ENCODE measurements around the gene TRIM2.

The TRIM2 gene

DNA sequence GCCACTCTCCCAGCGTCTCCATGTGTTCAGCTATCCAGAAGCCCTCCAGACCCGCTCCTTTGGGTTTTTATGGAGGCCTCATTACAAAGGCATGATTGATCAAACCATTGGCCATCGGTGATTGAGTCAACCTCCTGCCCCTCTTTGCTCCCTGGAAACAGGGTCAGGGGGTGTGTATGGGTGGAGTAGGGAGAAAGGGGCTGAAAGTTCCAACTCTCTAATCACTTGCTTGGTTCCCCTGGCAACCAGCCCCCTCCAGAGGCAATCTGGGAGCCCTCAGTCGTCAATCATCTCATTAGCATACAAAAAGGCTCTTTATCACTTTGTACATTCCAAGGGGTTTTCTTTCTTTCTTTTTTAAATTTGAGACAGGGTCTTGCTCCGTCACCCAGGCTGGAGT lies 2.3 kb downstream of the TRIM2 start:
- Histone ChIP-seq H3K9ac (ENCODE audit: insufficient read length, low read depth) (no peak overlapping the region), H3K4me3 (ENCODE audit: insufficient read length, low read depth) (no peak overlapping the region), H3K36me3 (ENCODE audit: insufficient read depth, insufficient read length, low read length) (no peaks in the 10 kb centered on the region), H3K9me3 (ENCODE audit: insufficient read depth, low read length) (no peaks in the 10 kb centered on the region), H3K4me1 (ENCODE audit: insufficient read depth, insufficient read length) (peaks cover 2% of the 10 kb centered on the region), H3K27me3 (ENCODE audit: insufficient read depth, insufficient read length) (peaks cover 7% of the 10 kb centered on the region)
- TF ChIP-seq ZNF274 (IDR thresholded peaks at IDR 0.05; ENCODE audit: low read depth, low read length), result no peak
- TF ChIP-seq YY1 (IDR thresholded peaks at IDR 0.05; ENCODE audit: insufficient read depth, insufficient read length), result no peak
- TF ChIP-seq SUZ12 (IDR thresholded peaks at IDR 0.05; ENCODE audit: extremely low read depth, insufficient read depth, insufficient read length), result no peak
- peak; percentile 84 for DNase-seq (ENCODE audit: low read depth, low spot score)

DNA sequence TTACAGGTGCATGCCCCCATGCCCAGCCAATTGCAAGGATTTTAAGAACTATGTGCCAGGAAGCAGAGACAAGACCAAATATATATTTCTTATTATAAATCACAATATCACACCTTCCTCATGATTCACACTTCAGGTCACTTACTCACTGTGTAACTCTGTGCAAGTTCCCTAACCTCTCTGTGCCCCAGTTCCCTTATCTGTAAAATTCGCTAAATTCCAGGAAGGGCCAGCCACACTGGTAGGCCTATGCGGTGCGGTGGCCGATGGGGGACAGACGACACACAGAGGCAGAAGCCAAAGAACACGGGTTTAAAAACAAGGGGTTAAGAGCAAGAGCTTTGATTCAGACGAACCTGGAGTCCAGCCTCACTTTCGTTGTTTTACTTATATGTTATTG lies 2.8 kb downstream of the TRIM2 start:
- TF ChIP-seq SUZ12 (IDR thresholded peaks at IDR 0.05; ENCODE audit: extremely low read depth, insufficient read depth, insufficient read length) (no peak), YY1 (IDR thresholded peaks at IDR 0.05; ENCODE audit: insufficient read depth, insufficient read length) (no peak), ZNF274 (IDR thresholded peaks at IDR 0.05; ENCODE audit: low read depth, low read length) (no peak)
- no peaks in the 10 kb centered on the region for H3K9me3 ChIP-seq (ENCODE audit: insufficient read depth, low read length)
- H3K27me3 ChIP-seq (ENCODE audit: insufficient read depth, insufficient read length), result peaks cover 7% of the 10 kb centered on the region
- H3K36me3 ChIP-seq (ENCODE audit: insufficient read depth, insufficient read length, low read length), result no peaks in the 10 kb centered on the region
- no peak overlapping the region for H3K4me3 ChIP-seq (ENCODE audit: insufficient read length, low read depth)
- no peak for DNase-seq (ENCODE audit: low read depth, low spot score)
- peak overlapping the region; percentile 4 for H3K9ac ChIP-seq (ENCODE audit: insufficient read length, low read depth)
- H3K4me1 ChIP-seq (ENCODE audit: insufficient read depth, insufficient read length), result peaks cover 2% of the 10 kb centered on the region

DNA sequence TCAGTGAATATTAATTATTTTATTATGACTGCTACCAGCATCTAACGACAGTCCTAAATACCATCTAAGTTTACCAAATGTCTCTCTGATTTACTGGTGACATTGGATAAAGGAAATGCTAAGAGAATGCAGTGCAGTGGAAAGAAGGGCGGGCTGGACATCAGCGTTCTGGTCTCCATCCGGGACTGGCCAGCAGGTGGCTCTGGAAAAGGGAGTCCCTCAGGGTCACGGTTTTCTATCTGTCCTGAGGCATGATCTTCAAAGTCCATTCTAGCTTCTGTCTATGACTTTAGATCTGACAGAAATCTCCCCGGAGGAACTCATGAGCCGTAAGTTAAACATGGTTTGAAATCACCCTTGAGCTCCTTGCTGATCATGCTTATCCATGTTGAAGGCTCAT lies 3.3 kb downstream of the TRIM2 start:
- no peak for DNase-seq (ENCODE audit: low read depth, low spot score)
- TF ChIP-seq SUZ12 (IDR thresholded peaks at IDR 0.05; ENCODE audit: extremely low read depth, insufficient read depth, insufficient read length), result no peak
- no peak for TF ChIP-seq YY1 (IDR thresholded peaks at IDR 0.05; ENCODE audit: insufficient read depth, insufficient read length)
- TF ChIP-seq ZNF274 (IDR thresholded peaks at IDR 0.05; ENCODE audit: low read depth, low read length), result no peak
- peaks cover 2% of the 10 kb centered on the region for H3K4me1 ChIP-seq (ENCODE audit: insufficient read depth, insufficient read length)
- H3K9me3 ChIP-seq (ENCODE audit: insufficient read depth, low read length), result no peaks in the 10 kb centered on the region
- H3K36me3 ChIP-seq (ENCODE audit: insufficient read depth, insufficient read length, low read length), result no peaks in the 10 kb centered on the region
- peaks cover 7% of the 10 kb centered on the region for H3K27me3 ChIP-seq (ENCODE audit: insufficient read depth, insufficient read length)
- no peak overlapping the region for H3K9ac ChIP-seq (ENCODE audit: insufficient read length, low read depth)
- no peak overlapping the region for H3K4me3 ChIP-seq (ENCODE audit: insufficient read length, low read depth)

DNA sequence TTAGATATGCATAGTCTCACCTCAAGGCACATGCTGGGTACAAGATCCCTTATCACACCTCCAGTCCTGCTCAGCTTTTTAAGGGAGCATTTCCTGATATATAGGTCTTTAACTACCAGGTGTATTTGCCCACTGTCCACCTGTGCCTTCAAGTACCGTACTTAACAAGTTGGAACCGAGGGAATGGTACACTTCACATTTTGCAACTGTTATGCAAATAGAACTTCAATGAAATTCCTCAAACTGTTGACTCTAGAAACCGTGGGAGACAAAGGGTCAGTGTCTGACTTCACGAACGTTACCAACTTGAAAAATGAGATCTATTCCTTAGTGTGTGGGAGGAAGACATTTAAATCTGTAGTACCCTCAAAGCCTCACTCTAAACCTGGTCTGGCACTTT lies 5.2 kb downstream of the TRIM2 start:
- peaks cover 2% of the 10 kb centered on the region for H3K4me1 ChIP-seq (ENCODE audit: insufficient read depth, insufficient read length)
- TF ChIP-seq YY1 (IDR thresholded peaks at IDR 0.05; ENCODE audit: insufficient read depth, insufficient read length), result no peak
- TF ChIP-seq ZNF274 (IDR thresholded peaks at IDR 0.05; ENCODE audit: low read depth, low read length), result no peak
- TF ChIP-seq SUZ12 (IDR thresholded peaks at IDR 0.05; ENCODE audit: extremely low read depth, insufficient read depth, insufficient read length), result no peak
- peaks cover 7% of the 10 kb centered on the region for H3K27me3 ChIP-seq (ENCODE audit: insufficient read depth, insufficient read length)
- no peaks in the 10 kb centered on the region for H3K36me3 ChIP-seq (ENCODE audit: insufficient read depth, insufficient read length, low read length)
- no peaks in the 10 kb centered on the region for H3K9me3 ChIP-seq (ENCODE audit: insufficient read depth, low read length)
- no peak overlapping the region for H3K4me3 ChIP-seq (ENCODE audit: insufficient read length, low read depth)
- H3K9ac ChIP-seq (ENCODE audit: insufficient read length, low read depth), result no peak overlapping the region
- DNase-seq (ENCODE audit: low read depth, low spot score), result no peak

DNA sequence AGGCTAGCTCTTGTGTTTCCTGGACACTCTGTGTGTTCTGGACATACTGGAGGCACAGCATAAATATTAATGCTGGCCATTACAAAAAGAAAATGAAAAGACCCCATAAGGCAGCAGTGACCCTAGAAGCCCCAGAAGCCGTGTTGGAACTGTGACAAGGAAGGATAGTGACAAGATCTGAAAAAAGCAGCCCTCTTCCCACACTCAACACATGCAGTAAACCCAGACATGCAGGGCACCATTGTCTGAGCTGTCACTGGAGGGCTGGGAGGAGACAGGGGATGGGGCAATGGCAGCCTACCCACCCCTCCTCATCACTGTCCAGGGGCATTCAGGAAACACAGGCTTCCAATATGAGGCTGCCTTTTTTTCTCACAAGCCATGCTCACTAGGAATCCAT lies 6.5 kb downstream of the TRIM2 start:
- no peaks in the 10 kb centered on the region for H3K4me1 ChIP-seq (ENCODE audit: insufficient read depth, insufficient read length)
- no peak for TF ChIP-seq ZNF274 (IDR thresholded peaks at IDR 0.05; ENCODE audit: low read depth, low read length)
- no peak for TF ChIP-seq SUZ12 (IDR thresholded peaks at IDR 0.05; ENCODE audit: extremely low read depth, insufficient read depth, insufficient read length)
- TF ChIP-seq YY1 (IDR thresholded peaks at IDR 0.05; ENCODE audit: insufficient read depth, insufficient read length), result no peak
- DNase-seq (ENCODE audit: low read depth, low spot score), result no peak

DNA sequence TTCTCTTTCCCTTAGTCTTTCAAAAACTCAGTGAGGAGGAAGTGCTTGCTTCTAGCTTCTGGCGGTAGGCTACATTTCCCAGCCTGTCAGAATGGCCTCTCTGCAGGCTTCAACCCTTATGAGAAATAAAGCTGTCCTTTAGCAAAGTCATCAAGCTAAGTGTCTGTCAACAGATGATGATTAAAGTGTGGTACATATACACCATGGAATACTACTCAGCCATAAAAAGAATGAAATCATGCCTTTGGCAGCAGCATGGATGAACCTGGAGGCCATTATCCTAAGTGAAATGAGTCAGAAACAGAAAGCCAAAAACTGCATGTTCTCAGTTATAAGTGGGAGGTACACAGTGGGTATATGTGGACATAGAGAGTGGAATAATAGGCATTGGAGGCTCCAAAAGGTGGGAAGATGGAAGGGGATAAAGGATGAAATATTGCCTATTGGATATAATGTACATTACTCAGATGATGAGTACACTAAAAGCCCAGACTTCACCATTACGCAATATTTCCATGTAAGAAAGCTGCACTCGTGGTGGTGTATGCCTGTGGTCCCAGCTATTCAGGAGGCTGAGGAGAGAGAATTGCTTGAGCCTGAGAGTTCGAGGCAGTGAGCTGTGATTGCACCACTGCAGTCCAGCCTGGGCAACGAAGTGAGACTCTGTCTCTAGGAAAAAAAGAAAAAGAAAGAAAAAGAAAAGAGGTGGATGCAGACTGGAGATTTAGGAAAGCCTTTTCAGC lies 7.9 kb downstream of the TRIM2 start:
- Histone ChIP-seq H3K4me1 (ENCODE audit: insufficient read depth, insufficient read length) (no peaks in the 10 kb centered on the region), H3K9ac (ENCODE audit: insufficient read length, low read depth) (no peak overlapping the region), H3K36me3 (ENCODE audit: insufficient read depth, insufficient read length, low read length) (no peaks in the 10 kb centered on the region), H3K4me3 (ENCODE audit: insufficient read length, low read depth) (no peak overlapping the region), H3K27me3 (ENCODE audit: insufficient read depth, insufficient read length) (no peaks in the 10 kb centered on the region), H3K9me3 (ENCODE audit: insufficient read depth, low read length) (no peaks in the 10 kb centered on the region)
- no peak for TF ChIP-seq SUZ12 (IDR thresholded peaks at IDR 0.05; ENCODE audit: extremely low read depth, insufficient read depth, insufficient read length)
- TF ChIP-seq ZNF274 (IDR thresholded peaks at IDR 0.05; ENCODE audit: low read depth, low read length), result no peak
- no peak for TF ChIP-seq YY1 (IDR thresholded peaks at IDR 0.05; ENCODE audit: insufficient read depth, insufficient read length)
- DNase-seq (ENCODE audit: low read depth, low spot score), result no peak

More for the DNA sequence above, 6.5 kb downstream of the TRIM2 start:
- no peaks in the 10 kb centered on the region for H3K27me3 ChIP-seq (ENCODE audit: insufficient read depth, insufficient read length)
- H3K9me3 ChIP-seq (ENCODE audit: insufficient read depth, low read length), result no peaks in the 10 kb centered on the region
- no peak overlapping the region for H3K9ac ChIP-seq (ENCODE audit: insufficient read length, low read depth)
- H3K4me3 ChIP-seq (ENCODE audit: insufficient read length, low read depth), result no peak overlapping the region
- H3K36me3 ChIP-seq (ENCODE audit: insufficient read depth, insufficient read length, low read length), result no peaks in the 10 kb centered on the region

DNA sequence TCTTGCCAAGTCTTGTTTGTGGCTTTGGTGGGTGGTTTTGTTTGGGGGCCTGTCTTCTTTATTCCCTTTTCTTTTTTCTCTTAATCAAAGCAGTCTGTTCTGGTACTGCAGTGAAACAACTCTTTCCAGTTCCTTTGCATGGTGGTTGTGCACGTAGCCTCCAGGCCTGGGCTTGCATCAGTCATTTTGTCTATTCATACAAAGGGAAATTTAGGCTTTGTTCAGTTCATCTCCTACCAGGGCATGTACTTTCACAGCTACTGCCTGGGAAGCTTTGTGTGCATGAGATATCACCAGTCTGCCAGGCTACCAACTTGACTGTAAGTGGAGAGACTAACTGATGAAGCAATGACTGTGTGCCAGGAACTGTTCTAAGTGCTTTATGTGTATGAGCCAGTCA lies 8.5 kb downstream of the TRIM2 start:
- no peak for DNase-seq (ENCODE audit: low read depth, low spot score)
- Histone ChIP-seq H3K4me1 (ENCODE audit: insufficient read depth, insufficient read length) (no peaks in the 10 kb centered on the region), H3K4me3 (ENCODE audit: insufficient read length, low read depth) (no peak overlapping the region), H3K27me3 (ENCODE audit: insufficient read depth, insufficient read length) (no peaks in the 10 kb centered on the region), H3K36me3 (ENCODE audit: insufficient read depth, insufficient read length, low read length) (no peaks in the 10 kb centered on the region), H3K9ac (ENCODE audit: insufficient read length, low read depth) (no peak overlapping the region), H3K9me3 (ENCODE audit: insufficient read depth, low read length) (no peaks in the 10 kb centered on the region)
- no peak for TF ChIP-seq SUZ12 (IDR thresholded peaks at IDR 0.05; ENCODE audit: extremely low read depth, insufficient read depth, insufficient read length)
- no peak for TF ChIP-seq YY1 (IDR thresholded peaks at IDR 0.05; ENCODE audit: insufficient read depth, insufficient read length)
- TF ChIP-seq ZNF274 (IDR thresholded peaks at IDR 0.05; ENCODE audit: low read depth, low read length), result no peak
